OCI-LY7 (cell line): ENCODE data around the gene CMTR2. TPM values are rescaled to one million over a fixed set of nuclear protein-coding genes. Genes with fewer than 3 reads are reported as not detected.

Source experiments
- BruUV-seq: library from RNA; stranded (reverse); fragments of 400-500 nt; replicated peaks from 2 replicates; lab custom pipeline; 2021; lab: Mats Ljungman, UMichigan
- CTCF ChIA-PET: fragments of 300-600 bp; sonication (Branson Sonifier 250); formaldehyde crosslinking; loops from one replicate; lab custom pipeline; 2022; ENCODE audit warnings: antibody characterized with exemption; ENCODE audit not compliant: unreplicated experiment; lab: Charles Lee
- POLR2A ChIA-PET: fragments of 300-600 bp; sonication (Branson Sonifier 250); formaldehyde crosslinking; loops from one replicate; lab custom pipeline; 2022; ENCODE audit warnings: antibody characterized with exemption; lab: Charles Lee
- DNase-seq: peaks from one replicate; pipeline ENCODE4 v3.0.0-alpha.2; 2015; ENCODE audit warnings: low spot score
- H2AFZ ChIP-seq: fragments of 200-600 bp; sonication (generic), shearing (Covaris generic); 2 replicates; pipeline ENCODE4 v1.6.1; 2014; ENCODE audit warnings: mild to moderate bottlenecking, antibody characterized with exemption, low read length, moderate library complexity
- H3K27ac ChIP-seq: fragments of 200-600 bp; sonication (generic); 2 replicates; pipeline ENCODE4 v1.5.1; 2014; ENCODE audit warnings: mixed run types, low read depth, mild to moderate bottlenecking, moderate library complexity, low read length, inconsistent platforms; ENCODE audit not compliant: poor library complexity, severe bottlenecking
- H3K36me3 ChIP-seq: fragments of 200-600 bp; sonication (generic); 2 replicates; pipeline ENCODE4 v1.6.1; 2014; ENCODE audit warnings: mild to moderate bottlenecking, antibody characterized with exemption, low read length, moderate library complexity, mixed read lengths; ENCODE audit not compliant: insufficient read depth
- H3K4me1 ChIP-seq: fragments of 200-600 bp; sonication (generic); 2 replicates; pipeline ENCODE4 v1.5.1; 2014; ENCODE audit warnings: mild to moderate bottlenecking, low read length; ENCODE audit not compliant: insufficient read depth, poor library complexity, severe bottlenecking
- H3K4me2 ChIP-seq: fragments of 200-600 bp; sonication (generic); 2 replicates; pipeline ENCODE4 v1.6.1; 2014; ENCODE audit warnings: mild to moderate bottlenecking, low read length
- H3K4me3 ChIP-seq: fragments of 200-600 bp; sonication (generic); 2 replicates; pipeline ENCODE4 v1.5.1; 2014; ENCODE audit warnings: mild to moderate bottlenecking, low read depth, low read length; ENCODE audit not compliant: poor library complexity, severe bottlenecking
- H3K79me2 ChIP-seq: fragments of 200-600 bp; sonication (generic); 2 replicates; pipeline ENCODE4 v1.6.1; 2016; ENCODE audit warnings: low read depth, mild to moderate bottlenecking, low read length, moderate library complexity, mixed read lengths; ENCODE audit not compliant: insufficient read depth
- H3K9me2 ChIP-seq: fragments of 200-600 bp; sonication (generic); 2 replicates; pipeline ENCODE4 v1.6.1; 2016; ENCODE audit warnings: mild to moderate bottlenecking, low read length, mixed read lengths; ENCODE audit not compliant: insufficient read depth
- H3K9me3 ChIP-seq: fragments of 200-600 bp; sonication (generic); 2 replicates; pipeline ENCODE4 v1.6.1; 2014; ENCODE audit warnings: mild to moderate bottlenecking, mixed run types, low read length, mixed read lengths
- H4K20me1 ChIP-seq: fragments of 200-600 bp; sonication (generic); 2 replicates; pipeline ENCODE4 v1.6.1; 2014; ENCODE audit warnings: mild to moderate bottlenecking, antibody characterized with exemption, low read length, moderate library complexity, mixed read lengths; ENCODE audit not compliant: insufficient read depth
- EZH2phosphoT487 ChIP-seq: fragments of 200-600 bp; sonication (generic); IDR thresholded peaks from 2 replicates; pipeline ENCODE4 v1.6.1; 2018; ENCODE audit warnings: low read depth, borderline replicate concordance, mild to moderate bottlenecking, mixed run types, antibody characterized with exemption, low read length, moderate library complexity, mixed read lengths
- intact Hi-C: fragments of 100-400 bp; cut with micrococcal nuclease; formaldehyde crosslinking; loops from one replicate; pipeline ENCODE4 v1.10.0; 2022; ENCODE audit not compliant: unreplicated experiment
- total RNA-seq, 2 experiments: library from RNA; depleted of rRNA in 1 of 2; stranded (reverse); fragments of >200 nt in 1 of 2; shearing (Covaris generic) in 1 of 2; gene quantifications; 2 replicates each; pipeline ENCODE4 v1.2.3, GENCODE V29; 2014 to 2022
- TF ChIP-seq, protein P1 (sequence below): fragments of 200-600 bp; sonication (generic); conservative IDR thresholded peaks from 2 replicates; pipeline ENCODE4 v1.5.1; 2014; ENCODE audit warnings: mild to moderate bottlenecking, antibody characterized with exemption, low read length, moderate library complexity, mixed read lengths

CMTR2 gene
- total RNA-seq, 2 experiments from 2014 or later, result 10.4 to 10.9 TPM

- no peak overlapping the region for H3K27ac ChIP-seq
- ChIA-PET CTCF (no interaction called here), POLR2A (interaction anchor here (0.6 to 0.8 kb wide), 2 partner anchors 59 to 596 kb away, joined by 3 to 4 read pairs; no protein-coding TSS in a partner anchor)
- H2AFZ ChIP-seq, result no peak overlapping the region
- no peak for TF ChIP-seq EZH2phosphoT487
- TF ChIP-seq, protein P1, sequence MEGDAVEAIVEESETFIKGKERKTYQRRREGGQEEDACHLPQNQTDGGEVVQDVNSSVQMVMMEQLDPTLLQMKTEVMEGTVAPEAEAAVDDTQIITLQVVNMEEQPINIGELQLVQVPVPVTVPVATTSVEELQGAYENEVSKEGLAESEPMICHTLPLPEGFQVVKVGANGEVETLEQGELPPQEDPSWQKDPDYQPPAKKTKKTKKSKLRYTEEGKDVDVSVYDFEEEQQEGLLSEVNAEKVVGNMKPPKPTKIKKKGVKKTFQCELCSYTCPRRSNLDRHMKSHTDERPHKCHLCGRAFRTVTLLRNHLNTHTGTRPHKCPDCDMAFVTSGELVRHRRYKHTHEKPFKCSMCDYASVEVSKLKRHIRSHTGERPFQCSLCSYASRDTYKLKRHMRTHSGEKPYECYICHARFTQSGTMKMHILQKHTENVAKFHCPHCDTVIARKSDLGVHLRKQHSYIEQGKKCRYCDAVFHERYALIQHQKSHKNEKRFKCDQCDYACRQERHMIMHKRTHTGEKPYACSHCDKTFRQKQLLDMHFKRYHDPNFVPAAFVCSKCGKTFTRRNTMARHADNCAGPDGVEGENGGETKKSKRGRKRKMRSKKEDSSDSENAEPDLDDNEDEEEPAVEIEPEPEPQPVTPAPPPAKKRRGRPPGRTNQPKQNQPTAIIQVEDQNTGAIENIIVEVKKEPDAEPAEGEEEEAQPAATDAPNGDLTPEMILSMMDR, result no peak
- H3K4me2 ChIP-seq, result no peak overlapping the region
- no peaks in the 10 kb centered on the region for H3K9me3 ChIP-seq
- no peak for DNase-seq
- no peak overlapping the region for H3K4me3 ChIP-seq
- BruUV-seq, result no TSS peak
- no peaks in the 10 kb centered on the region for H4K20me1 ChIP-seq
- H3K79me2 ChIP-seq, result no peaks in the 10 kb centered on the region
- H3K9me2 ChIP-seq, result no peaks in the 10 kb centered on the region
- intact Hi-C loops, result no loop called here
- peaks cover 3% of the 10 kb centered on the region for H3K4me1 ChIP-seq
- no peaks in the 10 kb centered on the region for H3K36me3 ChIP-seq
These were observed 1.7 kb downstream of the CMTR2 start for GRCh38 chr16:71287454-71287853.

DNA sequence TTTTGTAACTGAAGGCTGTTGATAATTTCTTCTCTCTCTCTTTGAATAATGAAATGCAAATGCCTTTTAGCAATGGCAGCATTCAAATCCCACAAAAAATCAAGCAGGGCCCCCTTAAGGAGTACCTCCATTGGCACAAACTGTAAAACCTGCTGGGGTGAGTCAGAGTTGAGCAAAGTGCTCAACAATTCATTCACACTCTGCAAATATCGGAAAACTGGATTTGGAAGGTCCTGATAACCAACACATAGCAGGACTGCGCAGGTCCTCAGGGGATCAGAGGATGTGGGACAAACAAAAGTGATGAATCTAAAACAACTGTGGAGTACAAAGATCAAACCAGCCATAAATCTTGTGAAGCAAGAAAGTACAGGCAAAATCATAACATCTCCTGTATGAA lies 5.6 kb downstream of the CMTR2 start:
- no peaks in the 10 kb centered on the region for H3K79me2 ChIP-seq
- no peak overlapping the region for H3K4me2 ChIP-seq
- POLR2A ChIA-PET, result interaction anchor here (0.7 kb wide), 1 partner anchor 820 kb away, joined by 3 read pairs; no protein-coding TSS in a partner anchor
- no peaks in the 10 kb centered on the region for H3K9me2 ChIP-seq
- H3K9me3 ChIP-seq, result no peaks in the 10 kb centered on the region
- TF ChIP-seq EZH2phosphoT487, result no peak
- TF ChIP-seq, protein P1, result no peak
- CTCF ChIA-PET, result no interaction called here
- no peaks in the 10 kb centered on the region for H4K20me1 ChIP-seq
- no peaks in the 10 kb centered on the region for H3K4me1 ChIP-seq
- BruUV-seq, result no TSS peak
- H3K36me3 ChIP-seq, result no peaks in the 10 kb centered on the region
- intact Hi-C loops, result no loop called here
- H3K4me3 ChIP-seq, result no peak overlapping the region
- DNase-seq, result no peak
- H2AFZ ChIP-seq, result no peak overlapping the region
- no peak overlapping the region for H3K27ac ChIP-seq

DNA sequence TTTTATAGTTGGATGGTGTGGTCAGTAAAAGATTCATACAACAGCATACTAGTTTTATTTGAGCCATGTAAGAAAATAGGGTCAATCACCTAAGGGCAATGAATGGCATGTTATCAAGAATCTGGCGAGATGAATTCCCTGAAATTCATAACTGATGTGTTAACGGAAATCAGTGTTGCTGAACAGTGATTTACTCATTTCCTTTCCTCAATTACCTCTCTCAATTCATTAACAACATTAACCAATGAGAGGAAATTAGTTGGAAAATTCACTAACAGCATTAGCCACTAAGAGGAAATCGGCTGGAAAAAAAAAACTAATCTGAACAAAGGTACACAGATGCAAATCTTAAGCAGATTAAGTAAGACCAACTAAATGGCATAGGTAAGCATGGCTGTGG lies 6.3 kb downstream of the CMTR2 start:
- TF ChIP-seq, protein P1, result no peak
- TF ChIP-seq EZH2phosphoT487, result no peak
- no peak overlapping the region for H3K27ac ChIP-seq
- BruUV-seq, result no TSS peak
- H4K20me1 ChIP-seq, result no peaks in the 10 kb centered on the region
- intact Hi-C loops, result no loop called here
- H3K4me1 ChIP-seq, result no peaks in the 10 kb centered on the region
- no peak for DNase-seq
- H2AFZ ChIP-seq, result no peak overlapping the region
- ChIA-PET CTCF (no interaction called here), POLR2A (no interaction called here)
- no peak overlapping the region for H3K4me2 ChIP-seq
- H3K4me3 ChIP-seq, result no peak overlapping the region
- no peaks in the 10 kb centered on the region for H3K36me3 ChIP-seq
- no peaks in the 10 kb centered on the region for H3K9me2 ChIP-seq
- H3K79me2 ChIP-seq, result no peaks in the 10 kb centered on the region
- H3K9me3 ChIP-seq, result no peaks in the 10 kb centered on the region
